OCI-LY1 (cell line): Measurements from ENCODE around the gene SLC2A11.

ENCODE experiments used
- H2AFZ ChIP-seq: fragments of 200-600 bp; sonication (generic), shearing (Covaris generic); 2 replicates; pipeline ENCODE4 v1.6.0; 2014; ENCODE audit warnings: antibody characterized with exemption, mild to moderate bottlenecking, low read length
- H3F3A ChIP-seq: fragments of 200-600 bp; sonication (generic), shearing (Covaris generic); 2 replicates; pipeline ENCODE4 v1.6.0; 2014; ENCODE audit warnings: mild to moderate bottlenecking, antibody characterized with exemption, low read length, moderate library complexity; ENCODE audit not compliant: insufficient read depth
- H3K27ac ChIP-seq: fragments of 200-600 bp; sonication (generic); 2 replicates; pipeline ENCODE4 v1.5.1; 2014; ENCODE audit warnings: low read length, mixed run types, mild to moderate bottlenecking, low read depth; ENCODE audit not compliant: poor library complexity, severe bottlenecking
- H3K27me3 ChIP-seq: fragments of 200-600 bp; sonication (generic); 2 replicates; pipeline ENCODE4 v1.6.0; 2014; ENCODE audit warnings: antibody characterized with exemption, mild to moderate bottlenecking, low read length, moderate library complexity; ENCODE audit not compliant: insufficient read depth
- H3K36me3 ChIP-seq: fragments of 200-600 bp; sonication (generic); 2 replicates; pipeline ENCODE4 v1.6.1; 2014; ENCODE audit warnings: mild to moderate bottlenecking, antibody characterized with exemption, low read length, moderate library complexity, mixed read lengths; ENCODE audit not compliant: insufficient read depth
- H3K4me1 ChIP-seq: fragments of 200-600 bp; sonication (generic); 2 replicates; pipeline ENCODE4 v1.5.1; 2014; ENCODE audit warnings: mild to moderate bottlenecking, low read length, moderate library complexity; ENCODE audit not compliant: insufficient read depth, severe bottlenecking
- H3K4me2 ChIP-seq: fragments of 200-600 bp; sonication (generic), shearing (Covaris generic); 2 replicates; pipeline ENCODE4 v1.6.1; 2014; ENCODE audit warnings: low read length
- H3K4me3 ChIP-seq: fragments of 200-600 bp; sonication (generic); 2 replicates; pipeline ENCODE4 v1.5.1; 2014; ENCODE audit warnings: low read length, low read depth, mild to moderate bottlenecking, mixed read lengths; ENCODE audit not compliant: poor library complexity, severe bottlenecking
- H3K79me2 ChIP-seq: fragments of 200-600 bp; shearing (Covaris generic); 2 replicates; pipeline ENCODE4 v1.6.1; 2016; ENCODE audit warnings: mixed run types, low read length, mixed read lengths; ENCODE audit not compliant: insufficient read depth
- H3K9ac ChIP-seq: fragments of 200-600 bp; sonication (generic), shearing (Covaris generic); 2 replicates; pipeline ENCODE4 v1.6.1; 2014; ENCODE audit warnings: mild to moderate bottlenecking, low read length, mixed read lengths
- H3K9me2 ChIP-seq: fragments of 200-600 bp; sonication (generic), shearing (Covaris generic); 2 replicates; pipeline ENCODE4 v1.6.1; 2014; ENCODE audit warnings: low read depth, mild to moderate bottlenecking, low read length, mixed read lengths
- H3K9me3 ChIP-seq: fragments of 200-600 bp; shearing (Covaris generic); 2 replicates; pipeline ENCODE4 v1.6.1; 2014; ENCODE audit warnings: low read length, mixed read lengths
- H4K20me1 ChIP-seq: fragments of 200-600 bp; sonication (generic), shearing (Covaris generic); 2 replicates; pipeline ENCODE4 v1.6.0; 2016; ENCODE audit warnings: mild to moderate bottlenecking, low read length; ENCODE audit not compliant: insufficient read depth
- EZH2 ChIP-seq: fragments of 200-600 bp; sonication (generic), shearing (Covaris generic); IDR thresholded peaks from 2 replicates; pipeline ENCODE4 v1.8.0; 2017; ENCODE audit warnings: borderline replicate concordance, mixed run types, mild to moderate bottlenecking, antibody characterized with exemption, low read length, moderate library complexity, mixed read lengths
- TF ChIP-seq, protein P1 (sequence below): fragments of 200-600 bp; sonication (generic), shearing (Covaris generic); IDR thresholded peaks from 2 replicates; pipeline ENCODE4 v1.5.1; 2017; ENCODE audit warnings: mild to moderate bottlenecking, antibody characterized with exemption, low read length, moderate library complexity, mixed read lengths

SLC2A11 gene

DNA sequence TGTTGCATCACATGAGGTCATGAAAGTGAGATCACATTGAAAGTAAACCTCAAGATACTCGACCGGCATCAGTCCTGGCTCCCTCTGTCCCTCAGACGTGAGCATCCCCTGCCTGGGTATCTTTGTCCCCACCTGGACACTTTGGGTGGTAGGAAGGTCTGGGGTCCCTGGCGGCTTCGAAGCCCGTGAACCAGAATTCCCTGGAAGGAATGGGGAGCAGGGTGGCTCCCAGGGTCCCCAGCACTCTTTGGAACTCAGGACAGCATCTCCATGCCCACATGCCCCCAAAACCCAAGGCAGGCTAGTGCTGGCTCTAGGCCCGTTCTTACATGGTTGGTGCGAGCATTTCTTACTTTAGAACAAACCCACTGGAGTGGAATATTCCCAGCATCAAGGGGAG, 26.4 kb upstream of the SLC2A11 start:
- Histone ChIP-seq H3K79me2 (peaks cover 7% of the 10 kb centered on the region; the same call in 1 of the 2 replicates), H3K4me2 (no peak overlapping the region), H3K36me3 (peaks cover 96% of the 10 kb centered on the region), H3K9ac (no peak overlapping the region), H3K27ac (no peak overlapping the region), H3F3A (no peaks in the 10 kb centered on the region), H3K9me3 (no peaks in the 10 kb centered on the region), H2AFZ (no peak overlapping the region), H4K20me1 (no peaks in the 10 kb centered on the region), H3K9me2 (no peaks in the 10 kb centered on the region), H3K4me1 (peaks cover 6% of the 10 kb centered on the region), H3K4me3 (no peak overlapping the region), H3K27me3 (no peaks in the 10 kb centered on the region)
- TF ChIP-seq EZH2, result no peak
- TF ChIP-seq, protein P1, sequence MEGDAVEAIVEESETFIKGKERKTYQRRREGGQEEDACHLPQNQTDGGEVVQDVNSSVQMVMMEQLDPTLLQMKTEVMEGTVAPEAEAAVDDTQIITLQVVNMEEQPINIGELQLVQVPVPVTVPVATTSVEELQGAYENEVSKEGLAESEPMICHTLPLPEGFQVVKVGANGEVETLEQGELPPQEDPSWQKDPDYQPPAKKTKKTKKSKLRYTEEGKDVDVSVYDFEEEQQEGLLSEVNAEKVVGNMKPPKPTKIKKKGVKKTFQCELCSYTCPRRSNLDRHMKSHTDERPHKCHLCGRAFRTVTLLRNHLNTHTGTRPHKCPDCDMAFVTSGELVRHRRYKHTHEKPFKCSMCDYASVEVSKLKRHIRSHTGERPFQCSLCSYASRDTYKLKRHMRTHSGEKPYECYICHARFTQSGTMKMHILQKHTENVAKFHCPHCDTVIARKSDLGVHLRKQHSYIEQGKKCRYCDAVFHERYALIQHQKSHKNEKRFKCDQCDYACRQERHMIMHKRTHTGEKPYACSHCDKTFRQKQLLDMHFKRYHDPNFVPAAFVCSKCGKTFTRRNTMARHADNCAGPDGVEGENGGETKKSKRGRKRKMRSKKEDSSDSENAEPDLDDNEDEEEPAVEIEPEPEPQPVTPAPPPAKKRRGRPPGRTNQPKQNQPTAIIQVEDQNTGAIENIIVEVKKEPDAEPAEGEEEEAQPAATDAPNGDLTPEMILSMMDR, result no peak

DNA sequence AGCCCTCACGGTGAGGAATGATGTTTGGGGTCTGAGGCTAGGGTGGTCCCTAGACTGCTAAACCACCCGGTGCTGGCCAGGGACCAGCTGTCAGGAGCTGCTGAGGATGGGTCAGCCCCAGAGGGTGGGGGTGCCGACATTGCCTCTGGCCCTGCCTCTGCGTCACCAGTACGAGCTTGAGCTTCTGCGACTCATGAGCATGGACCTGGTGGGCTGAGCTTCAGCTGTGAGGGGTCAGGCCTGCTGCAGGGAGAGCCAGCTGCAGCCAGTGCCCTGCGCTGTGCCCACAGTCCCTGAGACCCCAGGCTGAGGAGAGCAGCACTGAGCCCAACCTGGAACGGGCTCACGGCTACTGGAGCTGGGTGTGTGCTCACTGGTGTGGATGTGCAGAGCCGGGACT, 25.9 kb upstream of the SLC2A11 start:
- Histone ChIP-seq H3K36me3 (peaks cover 96% of the 10 kb centered on the region), H3K4me2 (no peak overlapping the region), H2AFZ (no peak overlapping the region), H3K4me3 (no peak overlapping the region), H3K9ac (no peak overlapping the region), H3K79me2 (peaks cover 7% of the 10 kb centered on the region; the same call in 1 of the 2 replicates), H3K9me2 (no peaks in the 10 kb centered on the region), H3K9me3 (no peaks in the 10 kb centered on the region), H4K20me1 (no peaks in the 10 kb centered on the region), H3K27me3 (no peaks in the 10 kb centered on the region), H3K4me1 (peaks cover 11% of the 10 kb centered on the region), H3K27ac (no peak overlapping the region), H3F3A (no peaks in the 10 kb centered on the region)
- TF ChIP-seq EZH2, result no peak
- TF ChIP-seq, protein P1, result no peak

DNA sequence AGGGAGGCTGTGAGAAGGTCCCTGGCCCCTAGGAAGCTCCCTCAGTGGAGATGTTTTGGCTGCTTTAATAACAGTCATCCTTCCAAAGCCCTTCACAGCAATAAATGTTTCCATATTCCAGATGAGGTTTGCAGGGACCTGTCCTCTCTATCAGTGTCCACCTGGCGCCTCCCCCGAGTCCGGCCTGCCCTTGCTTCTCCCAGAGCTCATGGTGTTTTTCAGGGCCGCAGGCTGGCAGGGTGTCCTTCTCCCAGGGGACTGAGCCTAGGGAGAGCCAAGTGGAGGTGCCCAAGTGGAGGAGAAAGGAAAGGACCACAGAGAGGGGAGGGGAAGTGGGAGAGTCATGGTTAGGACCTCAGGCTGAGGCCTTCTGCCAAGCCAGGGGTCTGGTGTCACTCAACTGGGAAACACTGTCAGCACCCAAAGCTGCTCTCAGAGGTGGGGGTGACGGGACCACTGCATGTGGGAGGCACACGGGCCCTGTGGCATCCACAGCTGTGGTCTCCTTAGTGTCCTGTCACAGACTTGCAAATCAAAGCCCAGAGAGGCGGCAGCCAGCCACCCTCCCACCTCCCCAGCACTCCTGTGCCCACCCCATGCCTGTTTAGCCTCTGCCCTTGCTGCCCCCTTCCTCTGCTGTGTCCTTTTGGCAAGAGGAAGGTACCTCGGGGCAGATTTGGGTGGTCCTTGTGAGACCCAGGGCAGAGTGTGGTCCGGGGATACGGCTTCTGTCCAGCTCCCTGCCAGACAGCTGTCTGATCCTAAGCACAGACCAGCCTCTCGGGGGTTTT, 25.3 kb upstream of the SLC2A11 start:
- no peak overlapping the region for H3K9ac ChIP-seq
- no peaks in the 10 kb centered on the region for H3K9me2 ChIP-seq
- H3K79me2 ChIP-seq, result peaks cover 7% of the 10 kb centered on the region; the same call in 1 of the 2 replicates
- H3K9me3 ChIP-seq, result no peaks in the 10 kb centered on the region
- H3K27me3 ChIP-seq, result no peaks in the 10 kb centered on the region
- peaks cover 17% of the 10 kb centered on the region for H3K4me1 ChIP-seq
- H3K4me2 ChIP-seq, result no peak overlapping the region
- H3F3A ChIP-seq, result no peaks in the 10 kb centered on the region
- no peak overlapping the region for H3K27ac ChIP-seq
- H3K4me3 ChIP-seq, result no peak overlapping the region
- TF ChIP-seq, protein P1, result no peak
- no peak for TF ChIP-seq EZH2
- H3K36me3 ChIP-seq, result peaks cover 93% of the 10 kb centered on the region
- no peak overlapping the region for H2AFZ ChIP-seq
- no peaks in the 10 kb centered on the region for H4K20me1 ChIP-seq
